Fibroblast of lung (primary cell): ENCODE results near the gene XIRP2.

Experiments used
- EZH2 ChIP-seq: IDR thresholded peaks from 2 replicates; pipeline ENCODE4 v1.5.1; 2012; ENCODE audit warnings: low read length, control low read depth, mild to moderate bottlenecking; ENCODE audit errors: missing control alignments
- TF ChIP-seq, protein P1 (sequence below), 2 donors: IDR thresholded peaks in 1 of 2; conservative IDR thresholded peaks in 1 of 2; 1 replicate in 1 of 2; 2 replicates in 1 of 2; pipeline ENCODE4 v1.5.1; 2011 to 2012; ENCODE audit warnings: low read length in 2 of 2, control low read depth in 1 of 2, inconsistent platforms in 1 of 2, low read depth in 1 of 2, mild to moderate bottlenecking in 1 of 2

DNA sequence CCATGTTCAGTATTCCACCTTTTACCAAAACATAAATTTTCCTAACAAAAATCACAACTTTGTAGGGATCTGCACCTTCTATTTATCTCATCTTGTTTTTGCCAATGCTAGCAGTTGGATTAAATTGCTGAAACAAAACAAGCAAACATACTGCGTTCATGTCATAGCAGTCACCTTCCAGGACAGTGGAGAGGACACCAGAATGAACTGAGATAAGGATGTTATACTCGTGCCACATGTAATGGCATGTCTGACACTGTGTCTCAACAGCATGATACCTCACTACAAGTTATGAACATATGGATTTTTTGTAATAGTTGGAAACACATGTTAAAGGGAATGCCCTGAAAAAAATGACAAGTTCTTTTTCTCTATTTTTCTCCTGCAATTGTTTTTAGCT lies 245.3 kb downstream of the XIRP2 start:
- TF ChIP-seq, protein P1, sequence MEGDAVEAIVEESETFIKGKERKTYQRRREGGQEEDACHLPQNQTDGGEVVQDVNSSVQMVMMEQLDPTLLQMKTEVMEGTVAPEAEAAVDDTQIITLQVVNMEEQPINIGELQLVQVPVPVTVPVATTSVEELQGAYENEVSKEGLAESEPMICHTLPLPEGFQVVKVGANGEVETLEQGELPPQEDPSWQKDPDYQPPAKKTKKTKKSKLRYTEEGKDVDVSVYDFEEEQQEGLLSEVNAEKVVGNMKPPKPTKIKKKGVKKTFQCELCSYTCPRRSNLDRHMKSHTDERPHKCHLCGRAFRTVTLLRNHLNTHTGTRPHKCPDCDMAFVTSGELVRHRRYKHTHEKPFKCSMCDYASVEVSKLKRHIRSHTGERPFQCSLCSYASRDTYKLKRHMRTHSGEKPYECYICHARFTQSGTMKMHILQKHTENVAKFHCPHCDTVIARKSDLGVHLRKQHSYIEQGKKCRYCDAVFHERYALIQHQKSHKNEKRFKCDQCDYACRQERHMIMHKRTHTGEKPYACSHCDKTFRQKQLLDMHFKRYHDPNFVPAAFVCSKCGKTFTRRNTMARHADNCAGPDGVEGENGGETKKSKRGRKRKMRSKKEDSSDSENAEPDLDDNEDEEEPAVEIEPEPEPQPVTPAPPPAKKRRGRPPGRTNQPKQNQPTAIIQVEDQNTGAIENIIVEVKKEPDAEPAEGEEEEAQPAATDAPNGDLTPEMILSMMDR (conservative IDR thresholded peaks at IDR 0.05 in 1 of 2, IDR thresholded peaks at IDR 0.05 in 1 of 2; ENCODE audit: low read depth in 1 of 2, low read length in 2 of 2): no peak
- no peak for TF ChIP-seq EZH2
